WTC11 (cell line): Measurements from ENCODE around the gene DHX29. TPM values are rescaled to one million over a fixed set of nuclear protein-coding genes. Genes with fewer than 3 reads are reported as not detected.
A peak's percentile ranks its signal among the peaks of the same experiment; 100 is the strongest.

Experiments
- ATAC-seq: fragments of 200-7000 bp; cut with Tn5 transposase; 2 replicates; pipeline ENCODE4 v1.10.0; 2021; ENCODE audit warnings: mild to moderate bottlenecking, moderate library complexity
- CTCF ChIA-PET: fragments of 300-600 bp; sonication (Branson Sonifier 250); formaldehyde crosslinking; loops from one replicate; lab custom pipeline; 2021; ENCODE audit warnings: antibody characterized with exemption; lab: Charles Lee
- POLR2A ChIA-PET: fragments of 350-600 bp; sonication (Branson Sonifier 250); formaldehyde crosslinking; loops from one replicate; lab custom pipeline; 2021; ENCODE audit warnings: antibody characterized with exemption; lab: Charles Lee
- DNase-seq: peaks from one replicate; pipeline ENCODE4 v3.0.0; 2021; ENCODE audit warnings: low spot score
- H3K27ac Mint-ChIP-seq: 2 replicates; pipeline ENCODE4 v1.8.0; 2021; ENCODE audit warnings: mixed read lengths
- H3K27me3 Mint-ChIP-seq: 2 replicates; pipeline ENCODE4 v1.8.0; 2021; ENCODE audit warnings: low read depth, mild to moderate bottlenecking, moderate library complexity, mixed read lengths
- H3K36me3 Mint-ChIP-seq: 2 replicates; pipeline ENCODE4 v1.8.0; 2021; ENCODE audit warnings: mixed read lengths
- H3K4me1 Mint-ChIP-seq: 2 replicates; pipeline ENCODE4 v1.8.0; 2022; ENCODE audit warnings: mixed read lengths
- H3K4me3 Mint-ChIP-seq: 2 replicates; pipeline ENCODE4 v1.8.0; 2021; ENCODE audit warnings: mild to moderate bottlenecking, moderate library complexity, mixed read lengths
- H3K9me3 Mint-ChIP-seq: 2 replicates; pipeline ENCODE4 v1.8.0; 2021; ENCODE audit warnings: mixed read lengths
- ARID4B ChIP-seq: sonication (generic); formaldehyde crosslinking; IDR thresholded peaks from 2 replicates; pipeline ENCODE4 v1.8.0; 2023; ENCODE audit warnings: missing genetic modification reagents, mild to moderate bottlenecking, borderline replicate concordance
- CDX4 ChIP-seq: fragments of 250-450 bp; sonication (Bioruptor Pico); IDR thresholded peaks from 2 replicates; pipeline ENCODE4 v1.9.0; 2021; ENCODE audit warnings: moderate library complexity, mild to moderate bottlenecking, inconsistent platforms, borderline replicate concordance
- CTCF ChIP-seq: fragments of 200-600 bp; IDR thresholded peaks from 2 replicates; pipeline ENCODE4 v1.8.0; 2022; ENCODE audit warnings: antibody characterized with exemption
- E2F5 ChIP-seq: sonication (generic); formaldehyde crosslinking; IDR thresholded peaks from 2 replicates; pipeline ENCODE4 v1.8.1; 2022; ENCODE audit warnings: mild to moderate bottlenecking, moderate library complexity, missing genetic modification reagents
- ELF4 ChIP-seq: sonication (generic); formaldehyde crosslinking; IDR thresholded peaks from 2 replicates; pipeline ENCODE4 v1.8.1; 2022; ENCODE audit warnings: low read depth, mild to moderate bottlenecking, moderate library complexity, missing genetic modification reagents
- FOXJ3 ChIP-seq: sonication (generic); formaldehyde crosslinking; IDR thresholded peaks from 2 replicates; pipeline ENCODE4 v1.9.0; 2021; ENCODE audit warnings: missing genetic modification reagents, mild to moderate bottlenecking, borderline replicate concordance
- IRF2 ChIP-seq: sonication (generic); formaldehyde crosslinking; IDR thresholded peaks from 2 replicates; pipeline ENCODE4 v1.8.0; 2022; ENCODE audit warnings: low read depth, missing genetic modification reagents, borderline replicate concordance
- MXD4 ChIP-seq: fragments of 250-450 bp; sonication (Bioruptor Pico); IDR thresholded peaks from 2 replicates; pipeline ENCODE4 v1.8.0; 2021; ENCODE audit warnings: mild to moderate bottlenecking, moderate library complexity, borderline replicate concordance
- PRDM15 ChIP-seq: sonication (generic); formaldehyde crosslinking; IDR thresholded peaks from 2 replicates; pipeline ENCODE4 v1.8.0; 2022; ENCODE audit warnings: missing genetic modification reagents
- SOX15 ChIP-seq: fragments of 250-450 bp; sonication (Bioruptor Pico); IDR thresholded peaks from 2 replicates; pipeline ENCODE4 v1.9.0; 2021; ENCODE audit warnings: mild to moderate bottlenecking
- TP53 ChIP-seq: sonication (generic); formaldehyde crosslinking; IDR thresholded peaks from 2 replicates; pipeline ENCODE4 v1.8.1; 2023; ENCODE audit warnings: mild to moderate bottlenecking, missing genetic modification reagents
- USF1 ChIP-seq: sonication (generic); formaldehyde crosslinking; IDR thresholded peaks from 2 replicates; pipeline ENCODE4 v1.8.0; 2022; ENCODE audit warnings: mild to moderate bottlenecking, missing genetic modification reagents
- ZNF232 ChIP-seq: sonication (generic); formaldehyde crosslinking; IDR thresholded peaks from 2 replicates; pipeline ENCODE4 v1.8.0; 2022; ENCODE audit warnings: mild to moderate bottlenecking, missing genetic modification reagents
- ZNF263 ChIP-seq: sonication (generic); formaldehyde crosslinking; IDR thresholded peaks from 2 replicates; pipeline ENCODE4 v1.8.1; 2022; ENCODE audit warnings: low read depth, mild to moderate bottlenecking, moderate library complexity, missing genetic modification reagents
- total RNA-seq: library from RNA; stranded (reverse); gene quantifications from 3 replicates; pipeline ENCODE4 v1.2.3, GENCODE V29; 2021

DHX29 gene
- total RNA-seq, 1 experiment from 2014 or later, result 29.7 TPM

- no peaks in the 10 kb centered on the region for H3K36me3 Mint-ChIP-seq
- no peak for ATAC-seq
- no peaks in the 10 kb centered on the region for H3K9me3 Mint-ChIP-seq
- CTCF ChIA-PET, result interaction anchor here (2.1 kb wide), 1 partner anchor 54 kb away, joined by 7 read pairs; no protein-coding TSS in a partner anchor
- H3K27ac Mint-ChIP-seq, result no peak overlapping the region
- no peak overlapping the region; the same call in 1 of the 2 replicates for H3K4me3 Mint-ChIP-seq
- peaks cover 98% of the 10 kb centered on the region for H3K27me3 Mint-ChIP-seq
- DNase-seq, result no peak
- POLR2A ChIA-PET, result no interaction called here
- no peak for TF ChIP-seq ELF4 (CRISPR knock-in tag)
- peaks cover 37% of the 10 kb centered on the region for H3K4me1 Mint-ChIP-seq
These were observed 77.3 kb downstream of the DHX29 start for GRCh38 chr5:55230086-55230629.

- POLR2A ChIA-PET, result no interaction called here
- CTCF ChIA-PET, result interaction anchor here (1.0 to 2.1 kb wide), 3 partner anchors 8 to 55 kb away, joined by 4 to 7 read pairs (median 5); partner anchors contain the start of gene CDC20B
- no peak for ATAC-seq
- Mint-ChIP-seq H3K9me3 (no peaks in the 10 kb centered on the region), H3K27ac (no peak overlapping the region), H3K4me1 (peaks cover 36% of the 10 kb centered on the region), H3K4me3 (peak overlapping the region; percentile 72)
- DNase-seq, result no peak
- TF ChIP-seq MXD4 (CRISPR knock-in tag), result no peak
- no peak for TF ChIP-seq SOX15 (CRISPR knock-in tag)
- TF ChIP-seq IRF2 (CRISPR knock-in tag), result no peak
- no peak for TF ChIP-seq CDX4 (CRISPR knock-in tag)
- peak; percentile 61 for TF ChIP-seq PRDM15 (CRISPR knock-in tag)
- TF ChIP-seq FOXJ3, result no peak
- TF ChIP-seq, all 79 proteins: peak for 1
- H3K36me3 Mint-ChIP-seq, result no peaks in the 10 kb centered on the region
- H3K27me3 Mint-ChIP-seq, result peaks cover 99% of the 10 kb centered on the region
These were observed 79.6 kb downstream of the DHX29 start for GRCh38 chr5:55227664-55228430.

- H3K36me3 Mint-ChIP-seq, result no peaks in the 10 kb centered on the region
- H3K9me3 Mint-ChIP-seq, result no peaks in the 10 kb centered on the region
- H3K4me1 Mint-ChIP-seq, result peaks cover 38% of the 10 kb centered on the region
- ChIA-PET POLR2A (no interaction called here), CTCF (interaction anchor here (0.6 to 2.0 kb wide), 5 partner anchors 7 to 60 kb away, joined by 3 to 8 read pairs (median 5); partner anchors contain the start of gene CDC20B)
- no peak within 1 kb of the TSS for H3K27ac Mint-ChIP-seq
- ATAC-seq, result peak; percentile 43
- peak within 1 kb of the TSS; percentile 72 for H3K4me3 Mint-ChIP-seq
- H3K27me3 Mint-ChIP-seq, result peaks cover 99% of the 10 kb centered on the region
- DNase-seq, result peak; percentile 83
- no peak for TF ChIP-seq SOX15 (CRISPR knock-in tag)
- TF ChIP-seq E2F5, result no peak; the same call in 1 of the 2 replicates
- TF ChIP-seq ZNF263 (CRISPR knock-in tag), result no peak
- TF ChIP-seq ELF4 (CRISPR knock-in tag), result no peak
- TF ChIP-seq USF1 (CRISPR knock-in tag), result peak; percentile 37
- TF ChIP-seq TP53 (CRISPR knock-in tag), result peak; percentile 54; the same call in 1 of the 2 replicates
- 0 out of 2 replicates have a peak, but pooled peaks have one; percentile 12 for TF ChIP-seq ZNF232 (CRISPR knock-in tag)
- TF ChIP-seq ARID4B (CRISPR knock-in tag), result peak; percentile 15; the same call in 1 of the 2 replicates
- no peak for TF ChIP-seq CTCF
These were observed 80.4 kb downstream of the DHX29 start, which contains the start of gene MCIDAS for GRCh38 chr5:55226934-55227663. Gene MCIDAS (minus strand): TSS chr5:55227315. CDS start chr5:55227138, 177 bp downstream.
